SKM-1 treated with dmso at 0.1 percent for 144 hours (cell line): ENCODE measurements around the gene CBY1.

Experiments used
- DNase-seq: peaks from one replicate; lab custom pipeline; 2025; ENCODE audit not compliant: unreplicated experiment; lab: John Stamatoyannopoulos, UW

CBY1 gene

GRCh38 chr22:38720350-38720749, 63.9 kb downstream of the CBY1 start:
- no peak for DNase-seq

GRCh38 chr22:38721551-38721950, 65.1 kb downstream of the CBY1 start:
- DNase-seq, result no peak
